Naive B cell (primary cell): ENCODE results near the gene HOGA1. TPM values are rescaled to one million over a fixed set of nuclear protein-coding genes. Genes with fewer than 3 reads are reported as not detected.
A peak's percentile ranks its signal among the peaks of the same experiment; 100 is the strongest.
"Not testable (repeated sequence)": the region's sequence is repeated elsewhere in the genome, so short reads cannot be mapped to it uniquely, and the experiment has no call there.

ENCODE experiments used
- ATAC-seq, 2 donors: fragments of 150-1000 bp; cut with Tn5 transposase; 2 replicates each; pipeline ENCODE4 v1.10.0; 2021; ENCODE audit warnings: low read depth in 2 of 2, mild to moderate bottlenecking in 2 of 2, moderate library complexity in 2 of 2
- DNase-seq: peaks from one replicate; pipeline ENCODE4 v3.0.0; 2022
- H3K27ac Mint-ChIP-seq, 6 donors: one replicate each; pipeline ENCODE4 v1.8.0; 2020 to 2022; ENCODE audit warnings: mild to moderate bottlenecking in 6 of 6, mixed read lengths in 6 of 6, moderate library complexity in 5 of 6, inconsistent platforms in 2 of 6
- H3K27me3 Mint-ChIP-seq, 3 donors: one replicate each; pipeline ENCODE4 v1.8.0; 2021 to 2022; ENCODE audit warnings: mixed read lengths in 3 of 3, mild to moderate bottlenecking in 1 of 3
- H3K36me3 Mint-ChIP-seq, 2 donors: one replicate each; pipeline ENCODE4 v1.8.0; 2020 to 2022; ENCODE audit warnings: mixed read lengths in 2 of 2, inconsistent platforms in 1 of 2, mild to moderate bottlenecking in 1 of 2
- H3K4me1 Mint-ChIP-seq, 3 donors: one replicate each; pipeline ENCODE4 v1.8.0; 2020 to 2022; ENCODE audit warnings: mixed read lengths in 3 of 3, inconsistent platforms in 1 of 3, mild to moderate bottlenecking in 1 of 3, moderate library complexity in 1 of 3
- H3K4me3 Mint-ChIP-seq, 8 donors: one replicate each; pipeline ENCODE4 v1.8.0; 2020 to 2022; ENCODE audit warnings: mild to moderate bottlenecking in 8 of 8, mixed read lengths in 8 of 8, moderate library complexity in 8 of 8, inconsistent platforms in 2 of 8
- H3K9me3 Mint-ChIP-seq, 7 donors: one replicate each; pipeline ENCODE4 v1.8.0; 2020 to 2022; ENCODE audit warnings: mixed read lengths in 7 of 7, mild to moderate bottlenecking in 5 of 7, inconsistent platforms in 2 of 7, moderate library complexity in 1 of 7
- polyA plus RNA-seq, 6 donors: library from polyadenylated mRNA; unstranded; fragments of 300-500 nt; fragmentation: Illumina TruSeq; gene quantifications; one replicate each; pipeline ENCODE4 v1.2.3, GENCODE V29; 2021; ENCODE audit warnings: low read depth in 6 of 6

HOGA1 gene
- polyA plus RNA-seq, 6 donors from 2014 or later: not detected

- H3K27me3 Mint-ChIP-seq: peaks cover 0 to 3% (median 1%) of the 10 kb centered on the region in 3 donors
These were observed 44.0 kb downstream of the HOGA1 start for GRCh38 chr10:97628228-97628627.

GRCh38 chr10:97629289-97629688, 45.1 kb downstream of the HOGA1 start:
- peaks cover 10 to 12% (median 11%) of the 10 kb centered on the region in 3 donors for H3K4me1 Mint-ChIP-seq
- peaks cover 0 to 7% of the 10 kb centered on the region in 2 donors for H3K36me3 Mint-ChIP-seq
- H3K9me3 Mint-ChIP-seq: peaks cover 0 to 2% (median 0%) of the 10 kb centered on the region in 7 donors
- peaks cover 0 to 5% (median 4%) of the 10 kb centered on the region in 3 donors for H3K27me3 Mint-ChIP-seq
- ATAC-seq: no peak
- no peak for DNase-seq
- no peak overlapping the region for H3K4me3 Mint-ChIP-seq
- no peak overlapping the region for H3K27ac Mint-ChIP-seq

More at GRCh38 chr10:97628228-97628627, 44.0 kb downstream of the HOGA1 start:
- DNase-seq (no peak), ATAC-seq (no peak)
- peaks cover 0 to 3% of the 10 kb centered on the region in 2 donors for H3K36me3 Mint-ChIP-seq
- peaks cover 3 to 10% (median 4%) of the 10 kb centered on the region in 3 donors for H3K4me1 Mint-ChIP-seq
- H3K4me3 Mint-ChIP-seq: no peak overlapping the region
- no peak overlapping the region for H3K27ac Mint-ChIP-seq
- no peaks in the 10 kb centered on the region for H3K9me3 Mint-ChIP-seq

- peaks cover 0 to 2% (median 0%) of the 10 kb centered on the region in 7 donors for H3K9me3 Mint-ChIP-seq
- ATAC-seq (no peak), DNase-seq (no peak)
- peaks cover 10 to 12% (median 11%) of the 10 kb centered on the region in 3 donors for H3K4me1 Mint-ChIP-seq
- no peak overlapping the region for H3K27ac Mint-ChIP-seq
- peak overlapping the region in 2 of 8 donors; percentile 65 to 92 for H3K4me3 Mint-ChIP-seq
- peaks cover 0 to 5% (median 4%) of the 10 kb centered on the region in 3 donors for H3K27me3 Mint-ChIP-seq
- H3K36me3 Mint-ChIP-seq: peaks cover 0 to 7% of the 10 kb centered on the region in 2 donors
These were observed 46.9 kb downstream of the HOGA1 start for GRCh38 chr10:97631098-97631497.

DNA sequence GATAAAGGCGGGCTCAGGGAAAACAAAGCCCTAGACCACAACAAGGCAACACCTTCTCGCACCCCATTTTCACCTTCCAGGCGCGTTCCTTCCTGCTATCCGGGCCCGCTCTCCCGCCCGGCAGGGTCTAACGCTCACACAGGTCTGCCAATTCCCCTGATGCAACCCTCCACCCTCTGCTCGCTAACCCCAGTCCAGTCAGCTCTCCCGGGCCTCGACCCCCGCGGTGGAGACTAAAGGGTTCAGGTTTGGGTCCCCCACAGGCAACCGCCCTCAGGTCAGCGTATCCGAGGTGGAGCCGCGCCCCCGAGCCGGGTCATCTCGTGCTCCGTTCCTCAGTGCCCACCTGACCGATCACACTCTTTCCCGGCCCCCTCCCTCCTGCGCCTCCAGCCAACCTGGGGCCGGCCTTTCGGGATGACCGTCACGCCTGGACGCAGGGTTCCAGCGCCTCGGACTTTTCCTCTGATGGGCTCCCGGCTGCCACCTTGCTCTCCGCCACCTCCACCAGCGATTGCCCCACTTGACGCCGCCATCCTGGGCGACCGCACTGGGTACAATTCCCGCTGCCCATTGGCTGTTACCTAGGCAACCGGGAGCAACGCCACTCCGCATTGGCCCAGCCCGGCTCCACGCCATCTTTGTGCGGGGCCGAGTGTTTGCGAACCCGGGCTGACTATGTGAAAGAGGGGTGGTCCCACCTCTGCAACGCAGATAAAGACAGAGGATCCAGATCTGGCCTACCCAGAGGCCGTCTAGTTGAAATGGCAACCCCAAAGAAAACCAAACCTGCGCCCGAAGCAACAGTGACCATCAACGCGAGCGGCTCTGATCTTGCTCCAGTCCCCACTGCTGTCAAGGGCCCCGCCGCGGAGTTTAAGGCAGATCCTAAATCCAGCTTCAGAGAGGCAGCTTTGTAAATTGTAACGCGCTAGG, 49.0 kb downstream of the HOGA1 start, which contains the start of gene MORN4:
MORN4 (minus strand) TSS at position 552 of the 936 bp plus-strand sequence. CDS start 13,847 bp downstream, outside the sequence.
- peaks cover 0 to 2% (median 0%) of the 10 kb centered on the region in 7 donors for H3K9me3 Mint-ChIP-seq
- H3K4me3 Mint-ChIP-seq: peak within 1 kb of the TSS; percentile 92 to 99 (median 96)
- H3K27ac Mint-ChIP-seq: peak within 1 kb of the TSS; percentile 26 to 97 (median 90)
- peaks cover 0 to 5% (median 4%) of the 10 kb centered on the region in 3 donors for H3K27me3 Mint-ChIP-seq
- peaks cover 0 to 7% of the 10 kb centered on the region in 2 donors for H3K36me3 Mint-ChIP-seq
- ATAC-seq (peak; percentile 100), DNase-seq (peak; percentile 87)
- peaks cover 10 to 12% (median 11%) of the 10 kb centered on the region in 3 donors for H3K4me1 Mint-ChIP-seq

DNA sequence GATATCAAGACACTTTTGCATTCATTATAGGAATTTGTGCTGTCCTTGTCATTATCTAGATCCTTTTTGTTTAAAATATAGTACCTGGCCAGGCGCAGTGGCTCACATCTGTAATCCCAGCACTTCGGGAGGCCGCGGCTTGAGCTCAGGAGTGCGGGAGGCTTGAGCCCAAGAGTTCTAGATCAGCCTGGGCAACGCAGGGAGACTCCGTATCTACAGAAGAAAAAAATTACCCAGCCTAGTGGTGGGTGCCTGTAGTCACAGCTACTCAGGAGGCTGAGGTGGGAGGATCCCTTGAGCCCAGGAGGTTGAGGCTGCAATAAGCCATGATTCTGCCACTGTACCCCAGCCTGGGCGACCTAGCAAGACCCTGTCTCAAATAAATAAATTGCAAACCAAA, 49.7 kb downstream of the HOGA1 start:
- peak overlapping the region; percentile 92 to 99 (median 96) for H3K4me3 Mint-ChIP-seq
- DNase-seq: no peak

GRCh38 chr10:97635577-97635976, 51.4 kb downstream of the HOGA1 start:
- no peak for ATAC-seq
- Mint-ChIP-seq H3K4me1 (peaks cover 15 to 17% (median 15%) of the 10 kb centered on the region in 3 donors), H3K9me3 (peaks cover 0 to 2% (median 0%) of the 10 kb centered on the region in 7 donors), H3K27me3 (peaks cover 0 to 5% (median 4%) of the 10 kb centered on the region in 3 donors), H3K4me3 (no peak overlapping the region), H3K36me3 (peaks cover 0 to 7% of the 10 kb centered on the region in 2 donors), H3K27ac (no peak overlapping the region)
- no peak for DNase-seq

More for the DNA sequence above, 49.7 kb downstream of the HOGA1 start:
- H3K27ac Mint-ChIP-seq: peak overlapping the region in 2 of 6 donors; percentile 90 to 97
- peaks cover 0 to 2% (median 0%) of the 10 kb centered on the region in 7 donors for H3K9me3 Mint-ChIP-seq
- peaks cover 0 to 7% of the 10 kb centered on the region in 2 donors for H3K36me3 Mint-ChIP-seq
- H3K27me3 Mint-ChIP-seq: peaks cover 0 to 5% (median 4%) of the 10 kb centered on the region in 3 donors
- no peak for ATAC-seq
- peaks cover 10 to 12% (median 11%) of the 10 kb centered on the region in 3 donors for H3K4me1 Mint-ChIP-seq

DNA sequence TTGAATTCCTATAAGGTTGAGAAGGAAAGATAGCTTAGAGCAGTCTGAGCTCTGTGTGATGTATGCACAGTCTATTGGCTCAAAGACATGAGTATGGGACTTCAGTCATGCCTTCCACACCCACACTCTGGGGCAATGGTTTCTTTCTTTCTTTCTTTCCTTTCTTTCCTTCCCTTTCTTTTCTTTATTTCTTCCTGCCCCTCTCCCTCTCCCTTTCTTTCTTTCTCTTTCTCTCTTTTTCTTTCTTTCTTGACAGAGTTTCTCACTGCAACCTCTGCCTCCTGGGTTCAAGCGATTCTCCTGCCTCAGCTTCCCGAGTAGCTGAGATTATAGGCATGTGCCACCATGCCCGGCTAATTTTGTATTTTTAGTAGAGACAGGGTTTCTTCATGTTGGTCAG, 54.9 kb downstream of the HOGA1 start:
- ATAC-seq, DNase-seq: not testable (repeated sequence)
- peaks cover 15 to 26% (median 20%) of the 10 kb centered on the region in 3 donors for H3K4me1 Mint-ChIP-seq

GRCh38 chr10:97640174-97640867, 56.1 kb downstream of the HOGA1 start, which contains the start of gene PI4K2A:
TSS of gene PI4K2A (plus strand) at chr10:97640671. CDS start at chr10:97640743, 72 bp downstream.
- H3K27me3 Mint-ChIP-seq: no peaks in the 10 kb centered on the region
- peak within 1 kb of the TSS; percentile 92 to 99 (median 98) for H3K4me3 Mint-ChIP-seq
- peaks cover 15 to 26% (median 20%) of the 10 kb centered on the region in 3 donors for H3K4me1 Mint-ChIP-seq

More for the DNA sequence above, 54.9 kb downstream of the HOGA1 start:
- H3K27ac Mint-ChIP-seq: peak overlapping the region in 1 of 6 donors; percentile 41
- not testable (repeated sequence) for H3K36me3 Mint-ChIP-seq, H3K27me3 Mint-ChIP-seq, H3K9me3 Mint-ChIP-seq
- H3K4me3 Mint-ChIP-seq: peak overlapping the region in 2 of 8 donors; percentile 31 to 44

GRCh38 chr10:97640868-97641811, 57.0 kb downstream of the HOGA1 start:
- Mint-ChIP-seq H3K27me3 (no peaks in the 10 kb centered on the region), H3K4me3 (peak overlapping the region; percentile 92 to 99 (median 98)), H3K27ac (peak overlapping the region; percentile 76 to 98 (median 96)), H3K4me1 (peaks cover 15 to 26% (median 20%) of the 10 kb centered on the region in 3 donors), H3K36me3 (no peaks in the 10 kb centered on the region), H3K9me3 (no peaks in the 10 kb centered on the region)
- DNase-seq: peak; percentile 45
- peak; percentile 14 to 15 for ATAC-seq

More at GRCh38 chr10:97640174-97640867, 56.1 kb downstream of the HOGA1 start, which contains the start of gene PI4K2A:
- H3K36me3 Mint-ChIP-seq: no peaks in the 10 kb centered on the region
- DNase-seq (peak; percentile 98), ATAC-seq (peak; percentile 94)
- no peaks in the 10 kb centered on the region for H3K9me3 Mint-ChIP-seq
- peak within 1 kb of the TSS; percentile 76 to 98 (median 96) for H3K27ac Mint-ChIP-seq

- H3K4me1 Mint-ChIP-seq: peaks cover 15 to 26% (median 20%) of the 10 kb centered on the region in 3 donors
- H3K27ac Mint-ChIP-seq: peak overlapping the region in 3 of 6 donors; percentile 43 to 68 (median 56)
- peak overlapping the region; percentile 19 to 99 (median 89) for H3K4me3 Mint-ChIP-seq
- H3K9me3 Mint-ChIP-seq, H3K27me3 Mint-ChIP-seq, ATAC-seq, H3K36me3 Mint-ChIP-seq, DNase-seq: not testable (repeated sequence)
These were observed 58.4 kb downstream of the HOGA1 start for GRCh38 chr10:97642471-97643159.

DNA sequence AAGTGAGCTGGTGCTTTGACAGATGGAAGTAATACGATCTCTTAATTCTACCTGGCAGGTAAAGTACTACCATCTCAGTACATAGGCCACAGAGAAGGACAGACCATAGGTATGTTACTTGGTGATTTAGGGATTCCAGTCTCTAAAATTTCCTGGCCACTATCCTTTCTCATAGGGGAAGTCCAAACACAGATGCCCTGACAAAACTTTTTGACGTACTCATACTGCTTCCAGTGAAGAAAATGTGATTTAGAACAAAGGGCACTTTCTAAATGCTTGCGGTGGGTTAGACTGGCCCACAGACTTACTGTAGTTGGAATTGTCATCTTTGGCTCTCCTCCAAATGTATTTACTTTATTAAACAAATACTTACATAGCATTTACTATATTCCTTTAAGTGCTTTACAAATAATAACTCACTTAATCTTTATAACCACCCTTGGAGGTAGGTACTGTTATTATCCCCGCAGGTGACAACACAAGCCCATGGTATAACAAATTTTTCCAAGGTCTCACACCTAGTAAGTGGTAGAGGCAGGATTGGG, 59.3 kb downstream of the HOGA1 start:
- Mint-ChIP-seq H3K4me3 (peak overlapping the region in 5 of 8 donors; percentile 31 to 98 (median 75)), H3K36me3 (no peaks in the 10 kb centered on the region), H3K4me1 (peaks cover 16 to 31% (median 22%) of the 10 kb centered on the region in 3 donors), H3K9me3 (no peaks in the 10 kb centered on the region), H3K27ac (peak overlapping the region in 1 of 6 donors; percentile 26), H3K27me3 (no peaks in the 10 kb centered on the region)
- DNase-seq (no peak), ATAC-seq (no peak)
